ENCODE results near the gene ADAMTS19. TPM values are rescaled to one million over a fixed set of nuclear protein-coding genes. Genes with fewer than 3 reads are reported as not detected.
A peak's percentile ranks its signal among the peaks of the same experiment; 100 is the strongest.

Gene ADAMTS19
- total RNA-seq, 1 donor from 2014 or later = 22.1 TPM

- Mint-ChIP-seq H3K27ac (ENCODE audit: unreplicated experiment) (no peak overlapping the region), H3K9me3 (ENCODE audit: unreplicated experiment) (no peaks in the 10 kb centered on the region), H3K36me3 (ENCODE audit: unreplicated experiment) (no peaks in the 10 kb centered on the region), H3K4me3 (ENCODE audit: unreplicated experiment) (no peak overlapping the region), H3K27me3 (ENCODE audit: unreplicated experiment) (no peaks in the 10 kb centered on the region), H3K4me1 (ENCODE audit: low read depth, unreplicated experiment) (peaks cover 11% of the 10 kb centered on the region)
- no peak for DNase-seq
- no peak for TF ChIP-seq CTCF (IDR thresholded peaks at IDR 0.05; ENCODE audit: partially characterized antibody, unreplicated experiment)
Observed at GRCh38 chr5:129474544-129474943, 14.4 kb downstream of the ADAMTS19 start.

- no peak for TF ChIP-seq CTCF (IDR thresholded peaks at IDR 0.05; ENCODE audit: partially characterized antibody, unreplicated experiment)
- Mint-ChIP-seq H3K27me3 (ENCODE audit: unreplicated experiment) (no peaks in the 10 kb centered on the region), H3K9me3 (ENCODE audit: unreplicated experiment) (peaks cover 2% of the 10 kb centered on the region), H3K36me3 (ENCODE audit: unreplicated experiment) (no peaks in the 10 kb centered on the region), H3K4me1 (ENCODE audit: low read depth, unreplicated experiment) (peaks cover 13% of the 10 kb centered on the region), H3K4me3 (ENCODE audit: unreplicated experiment) (no peak overlapping the region), H3K27ac (ENCODE audit: unreplicated experiment) (no peak overlapping the region)
- DNase-seq = no peak
Observed at GRCh38 chr5:129476751-129477150, 16.7 kb downstream of the ADAMTS19 start.

- H3K4me3 Mint-ChIP-seq (ENCODE audit: unreplicated experiment) = no peak overlapping the region
- peaks cover 16% of the 10 kb centered on the region for H3K4me1 Mint-ChIP-seq (ENCODE audit: low read depth, unreplicated experiment)
- H3K27ac Mint-ChIP-seq (ENCODE audit: unreplicated experiment) = peak overlapping the region; percentile 13
- TF ChIP-seq CTCF (IDR thresholded peaks at IDR 0.05; ENCODE audit: partially characterized antibody, unreplicated experiment) = no peak
- H3K27me3 Mint-ChIP-seq (ENCODE audit: unreplicated experiment) = peaks cover 2% of the 10 kb centered on the region
- peaks cover 2% of the 10 kb centered on the region for H3K9me3 Mint-ChIP-seq (ENCODE audit: unreplicated experiment)
- no peak for DNase-seq
- H3K36me3 Mint-ChIP-seq (ENCODE audit: unreplicated experiment) = no peaks in the 10 kb centered on the region
Observed at GRCh38 chr5:129477532-129477931, 17.4 kb downstream of the ADAMTS19 start.

- peaks cover 2% of the 10 kb centered on the region for H3K27me3 Mint-ChIP-seq (ENCODE audit: unreplicated experiment)
- no peak for DNase-seq
- H3K27ac Mint-ChIP-seq (ENCODE audit: unreplicated experiment) = no peak overlapping the region
- no peak for TF ChIP-seq CTCF (IDR thresholded peaks at IDR 0.05; ENCODE audit: partially characterized antibody, unreplicated experiment)
- H3K9me3 Mint-ChIP-seq (ENCODE audit: unreplicated experiment) = peaks cover 2% of the 10 kb centered on the region
- no peak overlapping the region for H3K4me3 Mint-ChIP-seq (ENCODE audit: unreplicated experiment)
- peaks cover 15% of the 10 kb centered on the region for H3K4me1 Mint-ChIP-seq (ENCODE audit: low read depth, unreplicated experiment)
- H3K36me3 Mint-ChIP-seq (ENCODE audit: unreplicated experiment) = no peaks in the 10 kb centered on the region
Observed at GRCh38 chr5:129481161-129481560, 21.1 kb downstream of the ADAMTS19 start.

- H3K27me3 Mint-ChIP-seq (ENCODE audit: unreplicated experiment) = no peaks in the 10 kb centered on the region
- peaks cover 41% of the 10 kb centered on the region for H3K4me1 Mint-ChIP-seq (ENCODE audit: low read depth, unreplicated experiment)
- H3K36me3 Mint-ChIP-seq (ENCODE audit: unreplicated experiment) = no peaks in the 10 kb centered on the region
- peak overlapping the region; percentile 84 for H3K27ac Mint-ChIP-seq (ENCODE audit: unreplicated experiment)
- peak; percentile 25 for DNase-seq
- no peak for TF ChIP-seq CTCF (IDR thresholded peaks at IDR 0.05; ENCODE audit: partially characterized antibody, unreplicated experiment)
- H3K4me3 Mint-ChIP-seq (ENCODE audit: unreplicated experiment) = peak overlapping the region; percentile 40
- no peaks in the 10 kb centered on the region for H3K9me3 Mint-ChIP-seq (ENCODE audit: unreplicated experiment)
Observed at GRCh38 chr5:129496421-129496820, 36.3 kb downstream of the ADAMTS19 start.
